Liver (tissue), 9 donors: Measurements from ENCODE around the gene FMOD. TPM values are rescaled to one million over a fixed set of nuclear protein-coding genes. Genes with fewer than 3 reads are reported as not detected.

Experiments
- DNase-seq: peaks from one replicate; pipeline ENCODE4 v3.0.0-alpha.2; 2017; ENCODE audit warnings: low spot score
- H3K27ac ChIP-seq, 2 donors: one replicate each; pipeline ENCODE4 v1.7.0; 2013; ENCODE audit warnings: inconsistent platforms in 2 of 2, low read length in 2 of 2, control low read depth in 1 of 2, low read depth in 1 of 2, mild to moderate bottlenecking in 1 of 2
- H3K27me3 ChIP-seq, 4 donors: one replicate each; pipeline versions ENCODE4 v1.6.1 to v1.7.0; 2013; ENCODE audit warnings: low read length in 3 of 4, inconsistent platforms in 1 of 4, mild to moderate bottlenecking in 1 of 4, moderate library complexity in 1 of 4; ENCODE audit not compliant: control insufficient read depth in 4 of 4, insufficient read depth in 4 of 4
- H3K36me3 ChIP-seq, 4 donors: one replicate each; pipeline versions ENCODE4 v1.6.1 to v1.7.0; 2013; ENCODE audit warnings: low read length in 3 of 4, mild to moderate bottlenecking in 3 of 4, low read depth in 1 of 4, moderate library complexity in 1 of 4; ENCODE audit not compliant: control insufficient read depth in 4 of 4, insufficient read depth in 3 of 4
- H3K4me1 ChIP-seq, 4 donors: one replicate each; pipeline versions ENCODE4 v1.6.1 to v1.7.0; 2013; ENCODE audit warnings: low read length in 3 of 4, mild to moderate bottlenecking in 3 of 4, moderate library complexity in 1 of 4; ENCODE audit not compliant: control insufficient read depth in 4 of 4, insufficient read depth in 4 of 4
- H3K4me3 ChIP-seq, 3 donors: one replicate each; pipeline versions ENCODE4 v1.6.1 to v1.7.0; 2013; ENCODE audit warnings: low read length in 3 of 3, control low read depth in 1 of 3, low read depth in 1 of 3, mild to moderate bottlenecking in 1 of 3
- H3K9ac ChIP-seq, 2 donors: one replicate each; pipeline ENCODE4 v1.7.0; 2013; ENCODE audit warnings: low read length in 2 of 2, mild to moderate bottlenecking in 2 of 2, moderate library complexity in 2 of 2, control low read depth in 1 of 2, low read depth in 1 of 2
- H3K9me3 ChIP-seq, 4 donors: one replicate each; pipeline versions ENCODE4 v1.6.1 to v1.7.0; 2013; ENCODE audit warnings: low read length in 3 of 4; ENCODE audit not compliant: control insufficient read depth in 4 of 4
- ATF3 ChIP-seq: IDR thresholded peaks from 2 replicates; pipeline ENCODE4 v1.6.1; 2016; ENCODE audit warnings: antibody characterized with exemption
- CTCF ChIP-seq: fragments of 150-350 bp; IDR thresholded peaks from 2 replicates; pipeline ENCODE4 v1.5.1; 2017; ENCODE audit warnings: improper control_type of control experiment, low read depth, low read length; ENCODE audit not compliant: missing input control
- FOXA1 ChIP-seq: IDR thresholded peaks from 2 replicates; pipeline ENCODE4 v1.6.1; 2016; ENCODE audit warnings: antibody characterized with exemption
- GABPA ChIP-seq, 2 donors: IDR thresholded peaks in 1 of 2; conservative IDR thresholded peaks in 1 of 2; 2 replicates each; pipeline ENCODE4 v1.6.1; 2016; ENCODE audit warnings: antibody characterized with exemption in 2 of 2, mild to moderate bottlenecking in 1 of 2, moderate library complexity in 1 of 2
- HNF4G ChIP-seq: IDR thresholded peaks from 2 replicates; pipeline ENCODE4 v1.6.1; 2016; ENCODE audit warnings: antibody characterized with exemption
- JUND ChIP-seq, 2 donors: IDR thresholded peaks; 2 replicates each; pipeline ENCODE4 v1.6.1; 2016; ENCODE audit warnings: antibody characterized with exemption in 2 of 2
- MAX ChIP-seq: IDR thresholded peaks from 2 replicates; pipeline ENCODE4 v1.6.1; 2016; ENCODE audit warnings: antibody characterized with exemption
- NR2F2 ChIP-seq: IDR thresholded peaks from 2 replicates; pipeline ENCODE4 v1.6.1; 2016; ENCODE audit warnings: antibody characterized with exemption
- SP1 ChIP-seq: IDR thresholded peaks from 2 replicates; pipeline ENCODE4 v1.6.1; 2018; ENCODE audit warnings: antibody characterized with exemption, mild to moderate bottlenecking
- TAF1 ChIP-seq: conservative IDR thresholded peaks from 2 replicates; pipeline ENCODE4 v1.6.1; 2016; ENCODE audit warnings: antibody characterized with exemption, mild to moderate bottlenecking
- WGBS: extraction: QIAGEN DNeasy Blood & Tissue Kit; methylation state at CpG from one replicate; pipeline ENCODE4 v1.1.7; 2013; 5-methylcytosine and 5-hydroxymethylcytosine counted together
- polyA plus RNA-seq, 2 donors: library from polyadenylated mRNA; stranded (reverse) in 1 of 2; unstranded in 1 of 2; fragments of 200-250 nt in 1 of 2; fragments of >200 nt in 1 of 2; fragmentation: Nextera tagmentation in 1 of 2; extraction: Ambion mirVana in 1 of 2; gene quantifications; one replicate each; pipeline versions ENCODE4 v1.2.1 to v1.2.3, GENCODE V29; 2013 to 2015
- total RNA-seq, 2 donors: library from RNA; depleted of rRNA; stranded (reverse); fragments of >200 nt; gene quantifications; one replicate each; pipeline ENCODE4 v1.2.3, GENCODE V29; 2014
- donor health status: healthy.
- donor health status: healthy.
- donor health status: healthy.
- donor health status: healthy.
- donor health status: healthy.

FMOD gene
- total and polyA plus RNA-seq, 4 donors: 1.0 to 7.0 (median 2.4) TPM

GRCh38 chr1:203359010-203359571, 8.2 kb upstream of the FMOD start:
- Histone ChIP-seq H3K9me3 (no peaks in the 10 kb centered on the region), H3K4me3 (no peak overlapping the region), H3K27me3 (peaks cover 0 to 3% (median under 1%) of the 10 kb centered on the region in 4 donors), H3K27ac (no peak overlapping the region), H3K4me1 (no peaks in the 10 kb centered on the region), H3K36me3 (no peaks in the 10 kb centered on the region), H3K9ac (no peak overlapping the region)
- TF ChIP-seq ATF3 (no peak), SP1 (no peak), GABPA (IDR thresholded peaks at IDR 0.05 in 1 of 2, conservative IDR thresholded peaks at IDR 0.05 in 1 of 2) (no peak), FOXA1 (no peak), MAX (no peak), JUND (IDR thresholded peaks at IDR 0.05) (no peak), HNF4G (no peak), CTCF (no peak)
- no peak for DNase-seq

- H3K9me3 ChIP-seq: no peaks in the 10 kb centered on the region
- peak overlapping the region in 1 of 2 donors; percentile 33 for H3K27ac ChIP-seq
- H3K27me3 ChIP-seq: no peaks in the 10 kb centered on the region
- H3K9ac ChIP-seq: no peak overlapping the region
- H3K4me3 ChIP-seq: no peak overlapping the region
- no peaks in the 10 kb centered on the region for H3K4me1 ChIP-seq
- TF ChIP-seq HNF4G (no peak), NR2F2 (peak; percentile 15), MAX (no peak)
- 79% methylated on average over 2 of the region's 2 CpGs for WGBS
- DNase-seq: no peak
- H3K36me3 ChIP-seq: no peaks in the 10 kb centered on the region
Observed at GRCh38 chr1:203354246-203354645, 3.3 kb upstream of the FMOD start.

- Histone ChIP-seq H3K36me3 (no peaks in the 10 kb centered on the region), H3K27me3 (no peaks in the 10 kb centered on the region), H3K27ac (no peak overlapping the region), H3K9me3 (no peaks in the 10 kb centered on the region), H3K4me1 (no peaks in the 10 kb centered on the region), H3K4me3 (no peak overlapping the region), H3K9ac (no peak overlapping the region)
- no peak for DNase-seq
- 79% methylated on average over 8 of the region's 8 CpGs for WGBS
- TF ChIP-seq CTCF (no peak), TAF1 (no peak)
Observed at GRCh38 chr1:203353486-203353885, 2.6 kb upstream of the FMOD start.
